HepG2 (cell line): ENCODE measurements around the gene CPT1C.

ENCODE experiments used
- CTCF ChIP-seq: sonication (generic); formaldehyde crosslinking; IDR thresholded peaks from 2 replicates; pipeline ENCODE4 v1.5.0; 2020; ENCODE audit warnings: mild to moderate bottlenecking, missing genetic modification reagents, moderate library complexity
- ELK4 ChIP-seq: sonication (generic); formaldehyde crosslinking; IDR thresholded peaks from 2 replicates; pipeline ENCODE4 v1.9.0; 2021; ENCODE audit warnings: missing genetic modification reagents, borderline replicate concordance
- NR3C1 ChIP-seq: sonication (generic); formaldehyde crosslinking; IDR thresholded peaks from 2 replicates; pipeline ENCODE4 v1.4.0; 2020; ENCODE audit warnings: missing genetic modification reagents
- TCF7L2 ChIP-seq: IDR thresholded peaks from 2 replicates; pipeline ENCODE4 v1.6.1; 2011; ENCODE audit warnings: mild to moderate bottlenecking, low read depth, low read length, moderate library complexity
- ZNF672 ChIP-seq: sonication (generic); formaldehyde crosslinking; IDR thresholded peaks from 2 replicates; pipeline ENCODE4 v1.8.1; 2022; ENCODE audit warnings: missing genetic modification reagents
- ZZZ3 ChIP-seq: sonication (generic); formaldehyde crosslinking; IDR thresholded peaks from 2 replicates; pipeline ENCODE4 v1.4.0; 2020; ENCODE audit warnings: missing genetic modification reagents, mild to moderate bottlenecking, borderline replicate concordance

- TF ChIP-seq ZNF672: no peak
- no peak for TF ChIP-seq CTCF
- TF ChIP-seq ZZZ3 (CRISPR knock-in tag): no peak
- no peak for TF ChIP-seq ELK4 (CRISPR knock-in tag)
- TF ChIP-seq NR3C1 (CRISPR knock-in tag): no peak
- no peak for TF ChIP-seq TCF7L2
Measured at GRCh38 chr19:49689133-49690078, 1.5 kb upstream of the CPT1C start, which contains the start of gene ADM5.
